ENCODE data around the gene PDE9A. TPM values are rescaled to one million over a fixed set of nuclear protein-coding genes. Genes with fewer than 3 reads are reported as not detected.

The PDE9A gene
- total and polyA plus RNA-seq, 2 experiments from 2014 or later, result 26.5 to 31.1 TPM

GRCh38 chr21:42705746-42706374 lies 52.4 kb downstream of the PDE9A start:
- Histone ChIP-seq H3K36me3 (ENCODE audit: insufficient read depth) (0 out of 2 replicates have a peak, but pooled peaks cover 8% of the 10 kb centered on the region), H3K27ac (ENCODE audit: low read depth) (no peak overlapping the region), H4K20me1 (replicated peaks; ENCODE audit: insufficient read depth) (no peaks in the 10 kb centered on the region; the same call in 1 of the 2 replicates), H3F3A (replicated peaks; ENCODE audit: low read depth) (peaks cover 8% of the 10 kb centered on the region; the same call in 1 of the 2 replicates), H3K4me3 (no peak overlapping the region), H2AFZ (no peak overlapping the region), H3K27me3 (ENCODE audit: insufficient read depth) (no peaks in the 10 kb centered on the region), H3K4me2 (no peak overlapping the region), H3K9me2 (ENCODE audit: insufficient read depth) (peaks cover 3% of the 10 kb centered on the region; the same call in 1 of the 2 replicates), H3K79me2 (replicated peaks; ENCODE audit: insufficient read depth) (no peaks in the 10 kb centered on the region), H3K4me1 (ENCODE audit: insufficient read depth) (peaks cover 9% of the 10 kb centered on the region; the same call in 1 of the 2 replicates)
- H3K4me1 Mint-ChIP-seq, result peaks cover 31% of the 10 kb centered on the region
- no peak overlapping the region for H3K4me3 Mint-ChIP-seq
- TF ChIP-seq JUNB (IDR thresholded peaks at IDR 0.05; ENCODE audit: unreplicated experiment) (no peak), CTCF (conservative IDR thresholded peaks at IDR 0.05; ENCODE audit: low read depth in 2 of 2) (peak; percentile 10 to 26; a peak in 2 of 4 replicates)
- DNase-seq (ENCODE audit: low spot score), result no peak
- H3K27ac Mint-ChIP-seq, result no peak overlapping the region; the same call in 1 of the 2 replicates
- peaks cover 3% of the 10 kb centered on the region for H3K27me3 Mint-ChIP-seq (ENCODE audit: insufficient read depth, low read depth, poor library complexity)
- H3K9me3 Mint-ChIP-seq, result peaks cover 5% of the 10 kb centered on the region; the same call in 1 of the 3 replicates
- no peak for ATAC-seq
- H3K36me3 Mint-ChIP-seq (ENCODE audit: low read depth), result peaks cover 36% of the 10 kb centered on the region

GRCh38 chr21:42706765-42707164 lies 53.3 kb downstream of the PDE9A start:
- DNase-seq (ENCODE audit: low spot score) (no peak), ATAC-seq (no peak)
- peaks cover 5% of the 10 kb centered on the region; the same call in 1 of the 3 replicates for H3K9me3 Mint-ChIP-seq
- H3K79me2 ChIP-seq (replicated peaks; ENCODE audit: insufficient read depth), result no peaks in the 10 kb centered on the region
- 0 out of 2 replicates have a peak, but pooled peaks cover 3% of the 10 kb centered on the region for H3K36me3 ChIP-seq (ENCODE audit: insufficient read depth)
- no peaks in the 10 kb centered on the region for H3K27me3 ChIP-seq (ENCODE audit: insufficient read depth)
- H3K36me3 Mint-ChIP-seq (ENCODE audit: low read depth), result peaks cover 27% of the 10 kb centered on the region
- no peak overlapping the region for H3K4me3 Mint-ChIP-seq
- H3K4me1 Mint-ChIP-seq, result peaks cover 31% of the 10 kb centered on the region
- peak overlapping the region; percentile 34; the same call in 1 of the 2 replicates for H3K27ac Mint-ChIP-seq
- H3F3A ChIP-seq (replicated peaks; ENCODE audit: low read depth), result peaks cover 8% of the 10 kb centered on the region; the same call in 1 of the 2 replicates
- peaks cover 3% of the 10 kb centered on the region for H3K27me3 Mint-ChIP-seq (ENCODE audit: insufficient read depth, low read depth, poor library complexity)
- no peak overlapping the region for H3K4me3 ChIP-seq
- H3K9me2 ChIP-seq (ENCODE audit: insufficient read depth), result peaks cover 3% of the 10 kb centered on the region; the same call in 1 of the 2 replicates
- H3K4me1 ChIP-seq (ENCODE audit: insufficient read depth), result peaks cover 9% of the 10 kb centered on the region; the same call in 1 of the 2 replicates
- no peaks in the 10 kb centered on the region; the same call in 1 of the 2 replicates for H4K20me1 ChIP-seq (replicated peaks; ENCODE audit: insufficient read depth)
- no peak overlapping the region for H3K4me2 ChIP-seq
- H3K27ac ChIP-seq (ENCODE audit: low read depth), result no peak overlapping the region
- no peak overlapping the region for H2AFZ ChIP-seq
- no peak for TF ChIP-seq CTCF (conservative IDR thresholded peaks at IDR 0.05; ENCODE audit: low read depth in 2 of 2)
- TF ChIP-seq REST (IDR thresholded peaks at IDR 0.05; ENCODE audit: unreplicated experiment), result no peak
- no peak for TF ChIP-seq EZH2 (IDR thresholded peaks at IDR 0.05; ENCODE audit: low read depth, unreplicated experiment)
- no peak for TF ChIP-seq NANOG (IDR thresholded peaks at IDR 0.05; ENCODE audit: borderline replicate concordance)
- TF ChIP-seq JUNB (IDR thresholded peaks at IDR 0.05; ENCODE audit: unreplicated experiment), result no peak
- TF ChIP-seq ETS1 (IDR thresholded peaks at IDR 0.05), result no peak
